ENCODE results near the gene LRMDA. TPM values are rescaled to one million over a fixed set of nuclear protein-coding genes. Genes with fewer than 3 reads are reported as not detected.

Gene LRMDA
- total RNA-seq, 4 donors from 2014 or later: 1.4 to 23.1 (median 3.6) TPM

- Histone ChIP-seq H3K4me3 (no peak overlapping the region), H3K4me1 (no peaks in the 10 kb centered on the region), H3K27ac (peak overlapping the region in 1 of 4 donors; percentile 4), H3K9me3 (no peaks in the 10 kb centered on the region), H3K27me3 (no peaks in the 10 kb centered on the region), H3K36me3 (no peaks in the 10 kb centered on the region)
- TF ChIP-seq CTCF (IDR thresholded peaks at IDR 0.05) (no peak), POLR2A (IDR thresholded peaks at IDR 0.05) (no peak)
- no peak for DNase-seq
Measured at GRCh38 chr10:76309741-76310587, 878.5 kb downstream of the LRMDA start.

- Histone ChIP-seq H3K9me3 (no peaks in the 10 kb centered on the region), H3K36me3 (no peaks in the 10 kb centered on the region), H3K4me1 (no peaks in the 10 kb centered on the region), H3K27me3 (no peaks in the 10 kb centered on the region), H3K4me3 (no peak overlapping the region), H3K27ac (no peak overlapping the region)
- no peak for DNase-seq
- TF ChIP-seq POLR2A (IDR thresholded peaks at IDR 0.05) (no peak), CTCF (IDR thresholded peaks at IDR 0.05) (no peak)
Measured at GRCh38 chr10:76310588-76311080, 879.2 kb downstream of the LRMDA start.

- no peaks in the 10 kb centered on the region for H3K9me3 ChIP-seq
- no peaks in the 10 kb centered on the region for H3K4me1 ChIP-seq
- H3K27me3 ChIP-seq: no peaks in the 10 kb centered on the region
- H3K27ac ChIP-seq: no peak overlapping the region
- no peak overlapping the region for H3K4me3 ChIP-seq
- TF ChIP-seq POLR2A (IDR thresholded peaks at IDR 0.05) (no peak), CTCF (IDR thresholded peaks at IDR 0.05) (peak in 3 of 6 experiments; percentile 44 to 49 (median 45))
- H3K36me3 ChIP-seq: no peaks in the 10 kb centered on the region
- peak in 1 of 3 donors; percentile 50 for DNase-seq
Measured at GRCh38 chr10:76311752-76312636, 880.6 kb downstream of the LRMDA start.

GRCh38 chr10:76315240-76315639 is 883.8 kb downstream of the LRMDA start:
- no peak for TF ChIP-seq POLR2A (IDR thresholded peaks at IDR 0.05)
- no peak for TF ChIP-seq CTCF (IDR thresholded peaks at IDR 0.05)
- no peak overlapping the region for H3K27ac ChIP-seq
- H3K27me3 ChIP-seq: no peaks in the 10 kb centered on the region
- no peak overlapping the region for H3K4me3 ChIP-seq
- H3K36me3 ChIP-seq: no peaks in the 10 kb centered on the region
- no peaks in the 10 kb centered on the region for H3K9me3 ChIP-seq
- no peaks in the 10 kb centered on the region for H3K4me1 ChIP-seq
- DNase-seq: no peak

GRCh38 chr10:76316234-76316633 is 884.8 kb downstream of the LRMDA start:
- Histone ChIP-seq H3K27ac (no peak overlapping the region), H3K9me3 (no peaks in the 10 kb centered on the region)

More at GRCh38 chr10:76316234-76316633, 884.8 kb downstream of the LRMDA start:
- no peaks in the 10 kb centered on the region for H3K4me1 ChIP-seq
- H3K36me3 ChIP-seq: no peaks in the 10 kb centered on the region
- H3K27me3 ChIP-seq: no peaks in the 10 kb centered on the region
- no peak overlapping the region for H3K4me3 ChIP-seq
- TF ChIP-seq POLR2A (IDR thresholded peaks at IDR 0.05): no peak
- TF ChIP-seq CTCF (IDR thresholded peaks at IDR 0.05): no peak
- DNase-seq: no peak
